Breast epithelium (tissue), 3 donors: Measurements from ENCODE around the gene ATP1A1.

Experiments
- POLR2A ChIP-seq: fragments of 450-650 bp; IDR thresholded peaks from one replicate; pipeline ENCODE4 v1.6.1; 2016; ENCODE audit warnings: antibody characterized with exemption, mild to moderate bottlenecking, moderate library complexity
- TF ChIP-seq, protein P1 (sequence below), 3 donors: fragments of 450-650 bp; IDR thresholded peaks; one replicate each; pipeline ENCODE4 v1.5.1; 2016 to 2017; ENCODE audit warnings: antibody characterized with exemption in 3 of 3, mild to moderate bottlenecking in 3 of 3, moderate library complexity in 3 of 3

DNA sequence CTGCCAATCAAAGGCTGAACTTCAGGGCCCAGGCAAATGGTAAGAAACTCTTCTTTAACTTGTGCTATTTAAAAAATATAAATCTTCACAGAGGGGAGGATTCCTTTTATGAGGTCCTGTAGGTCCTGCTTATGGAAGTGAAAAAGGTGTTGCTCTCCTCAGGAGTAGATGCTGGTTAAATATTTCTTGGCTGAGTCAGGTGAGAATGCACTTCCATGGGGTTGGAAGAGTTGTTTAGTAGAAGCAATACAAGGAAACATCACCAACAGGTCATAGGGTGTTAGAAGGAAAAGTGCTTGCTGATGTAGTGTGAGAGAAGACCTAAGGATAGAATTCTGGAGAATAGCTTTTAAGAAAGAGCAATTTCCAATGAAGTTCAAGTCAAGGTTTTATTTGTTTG is 42.2 kb upstream of the ATP1A1 start:
- TF ChIP-seq, protein P1, sequence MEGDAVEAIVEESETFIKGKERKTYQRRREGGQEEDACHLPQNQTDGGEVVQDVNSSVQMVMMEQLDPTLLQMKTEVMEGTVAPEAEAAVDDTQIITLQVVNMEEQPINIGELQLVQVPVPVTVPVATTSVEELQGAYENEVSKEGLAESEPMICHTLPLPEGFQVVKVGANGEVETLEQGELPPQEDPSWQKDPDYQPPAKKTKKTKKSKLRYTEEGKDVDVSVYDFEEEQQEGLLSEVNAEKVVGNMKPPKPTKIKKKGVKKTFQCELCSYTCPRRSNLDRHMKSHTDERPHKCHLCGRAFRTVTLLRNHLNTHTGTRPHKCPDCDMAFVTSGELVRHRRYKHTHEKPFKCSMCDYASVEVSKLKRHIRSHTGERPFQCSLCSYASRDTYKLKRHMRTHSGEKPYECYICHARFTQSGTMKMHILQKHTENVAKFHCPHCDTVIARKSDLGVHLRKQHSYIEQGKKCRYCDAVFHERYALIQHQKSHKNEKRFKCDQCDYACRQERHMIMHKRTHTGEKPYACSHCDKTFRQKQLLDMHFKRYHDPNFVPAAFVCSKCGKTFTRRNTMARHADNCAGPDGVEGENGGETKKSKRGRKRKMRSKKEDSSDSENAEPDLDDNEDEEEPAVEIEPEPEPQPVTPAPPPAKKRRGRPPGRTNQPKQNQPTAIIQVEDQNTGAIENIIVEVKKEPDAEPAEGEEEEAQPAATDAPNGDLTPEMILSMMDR (IDR thresholded peaks at IDR 0.05) = no peak
- no peak for TF ChIP-seq POLR2A
